Measurements from ENCODE around the gene ATG2B. TPM values are rescaled to one million over a fixed set of nuclear protein-coding genes. Genes with fewer than 3 reads are reported as not detected.

ATG2B gene
- total and polyA plus RNA-seq, 9 of the 15 experiments (the other 6 are each of a cell fraction or from before 2014, with no cell fraction given): 0.83 to 12.9 (median 8.7) TPM

DNA sequence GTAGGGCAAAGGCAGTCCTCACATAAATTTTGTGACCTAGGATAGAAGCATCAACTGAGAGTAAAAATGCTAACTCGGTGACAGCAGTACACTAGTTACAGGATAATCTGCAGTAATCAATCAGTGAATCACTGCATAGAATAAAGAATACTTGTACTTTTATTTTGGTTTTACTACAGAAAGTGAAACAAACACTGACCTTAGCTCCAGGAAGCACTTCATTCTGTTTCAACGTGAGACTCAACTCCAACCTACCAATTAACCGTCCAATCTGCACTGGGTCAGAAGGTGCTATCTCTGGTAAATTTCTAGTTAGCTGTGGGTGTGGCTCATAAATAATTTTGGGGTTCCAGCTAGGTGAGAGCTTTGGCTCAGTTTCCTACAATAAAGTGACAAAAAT lies 21.8 kb downstream of the ATG2B start (continued):
- TF ChIP-seq, protein P1, sequence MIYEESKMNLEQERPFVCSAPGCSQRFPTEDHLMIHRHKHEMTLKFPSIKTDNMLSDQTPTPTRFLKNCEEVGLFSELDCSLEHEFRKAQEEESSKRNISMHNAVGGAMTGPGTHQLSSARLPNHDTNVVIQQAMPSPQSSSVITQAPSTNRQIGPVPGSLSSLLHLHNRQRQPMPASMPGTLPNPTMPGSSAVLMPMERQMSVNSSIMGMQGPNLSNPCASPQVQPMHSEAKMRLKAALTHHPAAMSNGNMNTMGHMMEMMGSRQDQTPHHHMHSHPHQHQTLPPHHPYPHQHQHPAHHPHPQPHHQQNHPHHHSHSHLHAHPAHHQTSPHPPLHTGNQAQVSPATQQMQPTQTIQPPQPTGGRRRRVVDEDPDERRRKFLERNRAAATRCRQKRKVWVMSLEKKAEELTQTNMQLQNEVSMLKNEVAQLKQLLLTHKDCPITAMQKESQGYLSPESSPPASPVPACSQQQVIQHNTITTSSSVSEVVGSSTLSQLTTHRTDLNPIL (CRISPR knock-in tag; IDR thresholded peaks at IDR 0.05): no peak

DNA sequence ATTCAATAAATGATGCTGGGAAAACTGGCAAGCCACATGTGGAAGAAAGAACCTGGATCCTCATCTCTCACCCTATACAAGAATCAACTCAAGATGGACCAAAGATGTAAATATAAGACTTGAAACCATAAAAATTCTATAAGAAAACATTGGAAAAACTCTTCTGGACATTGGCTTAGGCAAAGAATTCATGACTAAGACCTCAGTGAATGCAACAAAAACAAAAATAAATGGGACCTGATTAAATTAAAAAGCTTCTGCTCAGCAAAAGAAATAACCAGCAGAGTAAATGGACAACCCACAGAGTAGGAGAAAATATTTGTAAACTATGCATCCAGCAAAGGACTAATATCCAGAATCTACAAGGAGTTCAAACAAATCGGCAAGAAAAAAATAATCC lies 24.6 kb downstream of the ATG2B start:
- H2AFZ ChIP-seq (ENCODE audit: low read depth, low read length): no peak overlapping the region
- TF ChIP-seq SMARCA4 (IDR thresholded peaks at IDR 0.05): no peak
- no peak for TF ChIP-seq ZNF561 (CRISPR knock-in tag; conservative IDR thresholded peaks at IDR 0.05)
- TF ChIP-seq, protein P2, sequence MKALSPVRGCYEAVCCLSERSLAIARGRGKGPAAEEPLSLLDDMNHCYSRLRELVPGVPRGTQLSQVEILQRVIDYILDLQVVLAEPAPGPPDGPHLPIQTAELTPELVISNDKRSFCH (CRISPR knock-in tag; IDR thresholded peaks at IDR 0.05): no peak
- TF ChIP-seq, protein P2 (tag; IDR thresholded peaks at IDR 0.05): no peak
- TF ChIP-seq, protein P3, sequence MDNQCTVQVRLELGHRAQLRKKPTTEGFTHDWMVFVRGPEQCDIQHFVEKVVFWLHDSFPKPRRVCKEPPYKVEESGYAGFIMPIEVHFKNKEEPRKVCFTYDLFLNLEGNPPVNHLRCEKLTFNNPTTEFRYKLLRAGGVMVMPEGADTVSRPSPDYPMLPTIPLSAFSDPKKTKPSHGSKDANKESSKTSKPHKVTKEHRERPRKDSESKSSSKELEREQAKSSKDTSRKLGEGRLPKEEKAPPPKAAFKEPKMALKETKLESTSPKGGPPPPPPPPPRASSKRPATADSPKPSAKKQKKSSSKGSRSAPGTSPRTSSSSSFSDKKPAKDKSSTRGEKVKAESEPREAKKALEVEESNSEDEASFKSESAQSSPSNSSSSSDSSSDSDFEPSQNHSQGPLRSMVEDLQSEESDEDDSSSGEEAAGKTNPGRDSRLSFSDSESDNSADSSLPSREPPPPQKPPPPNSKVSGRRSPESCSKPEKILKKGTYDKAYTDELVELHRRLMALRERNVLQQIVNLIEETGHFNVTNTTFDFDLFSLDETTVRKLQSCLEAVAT (IDR thresholded peaks at IDR 0.05): no peak
- FAIRE-seq: no peak

More for the DNA sequence above, 24.6 kb downstream of the ATG2B start:
- no peaks in the 10 kb centered on the region for H3K9me1 ChIP-seq (ENCODE audit: control insufficient read depth, insufficient read depth, low read length)
- H3K4me1 ChIP-seq (replicated peaks in 1 of 2; ENCODE audit: control insufficient read depth in 2 of 2, insufficient read depth in 2 of 2, low read length in 2 of 2): no peaks in the 10 kb centered on the region
- BruUV-seq (replicated peaks): no TSS peak
- H3K36me3 ChIP-seq (ENCODE audit: control insufficient read depth, insufficient read depth, low read length): peaks cover 3% of the 10 kb centered on the region; the same call in 2 of the 3 replicates
- POLR2A ChIA-PET: no interaction called here
- in situ Hi-C loops (cut with MboI): no loop called here
- H3K9me3 ChIP-seq (replicated peaks; ENCODE audit: control insufficient read depth, insufficient read depth, low read depth, low read length): no peaks in the 10 kb centered on the region
- no peak for ATAC-seq
- CTCF ChIA-PET (ENCODE audit: low intra/inter-chr PET ratio): no interaction called here
- H3K79me2 ChIP-seq (ENCODE audit: control insufficient read depth, insufficient read depth, low read length): no peaks in the 10 kb centered on the region
- intact Hi-C loops (cut with micrococcal nuclease): no loop called here
- 80% methylated on average over 1 of the region's 1 CpG for WGBS (ENCODE audit: insufficient coverage, low coverage, missing lambda C conversion rate)
- no peak overlapping the region for H3K9ac ChIP-seq (ENCODE audit: insufficient read depth in 1 of 2, low read depth in 2 of 2, low read length in 2 of 2)
- no peak for DNase-seq (ENCODE audit: extremely low read depth in 1 of 4, low spot score in 3 of 4)
- H3K27me3 ChIP-seq (ENCODE audit: control insufficient read depth in 2 of 2, insufficient read depth in 2 of 2, low read length in 2 of 2): no peaks in the 10 kb centered on the region
- no peak overlapping the region for H3K27ac ChIP-seq (ENCODE audit: extremely low read depth, low read depth, low read length)
- no peak overlapping the region for H3K4me3 ChIP-seq
- no peak overlapping the region for H3K4me2 ChIP-seq (ENCODE audit: insufficient read depth, low read length)
- no peaks in the 10 kb centered on the region for H4K20me1 ChIP-seq (replicated peaks; ENCODE audit: control insufficient read depth, insufficient read depth, low read length)
